Fibroblast of lung (primary cell): ENCODE data around the gene ROBO2. TPM values are rescaled to one million over a fixed set of nuclear protein-coding genes. Genes with fewer than 3 reads are reported as not detected.

Source experiments
- DNase-seq, 2 donors: peaks; one replicate each; pipeline versions ENCODE4 v3.0.0 to v3.0.0-alpha.2; 2010; ENCODE audit warnings: low read depth in 2 of 2
- H2AFZ ChIP-seq: 2 replicates; pipeline ENCODE4 v1.5.1; 2012; ENCODE audit warnings: low read length, control low read depth, inconsistent platforms
- H3K27ac ChIP-seq: 2 replicates; pipeline ENCODE4 v1.5.1; 2011; ENCODE audit warnings: low read length, control low read depth; ENCODE audit not compliant: insufficient read depth
- H3K27me3 ChIP-seq: 2 replicates; pipeline ENCODE4 v1.5.1; 2011; ENCODE audit warnings: mild to moderate bottlenecking, low read length; ENCODE audit not compliant: control insufficient read depth, insufficient read depth
- H3K36me3 ChIP-seq: 2 replicates; pipeline ENCODE4 v1.5.1; 2011; ENCODE audit warnings: low read length; ENCODE audit not compliant: control insufficient read depth, insufficient read depth
- H3K4me1 ChIP-seq: 2 replicates; pipeline ENCODE4 v1.5.1; 2011; ENCODE audit warnings: low read length; ENCODE audit not compliant: control insufficient read depth, insufficient read depth; ENCODE audit errors: extremely low read depth
- H3K4me2 ChIP-seq: 2 replicates; pipeline ENCODE4 v1.5.1; 2011; ENCODE audit warnings: low read length, control low read depth; ENCODE audit not compliant: insufficient read depth; ENCODE audit errors: extremely low read depth
- H3K4me3 ChIP-seq, 4 experiments: fragments of 200-600 bp in 1 of 4; sonication (generic) in 1 of 4; replicated peaks in 1 of 4; 2 replicates each; pipeline ENCODE4 v1.5.1; 2011 to 2016; ENCODE audit warnings: low read length in 4 of 4, low read depth in 3 of 4, mild to moderate bottlenecking in 3 of 4, control low read depth in 2 of 4, inconsistent platforms in 1 of 4, mixed read lengths in 1 of 4; ENCODE audit not compliant: insufficient read depth in 1 of 4; ENCODE audit errors: control extremely low read depth in 1 of 4
- H3K79me2 ChIP-seq: 2 replicates; pipeline ENCODE4 v1.5.1; 2012; ENCODE audit warnings: mild to moderate bottlenecking, low read length, inconsistent platforms; ENCODE audit not compliant: control insufficient read depth, insufficient read depth
- H3K9ac ChIP-seq: 2 replicates; pipeline ENCODE4 v1.5.1; 2011; ENCODE audit warnings: mild to moderate bottlenecking, low read length, control low read depth; ENCODE audit not compliant: insufficient read depth
- H3K9me3 ChIP-seq: 2 replicates; pipeline ENCODE4 v1.5.1; 2012; ENCODE audit warnings: low read depth, low read length; ENCODE audit not compliant: control insufficient read depth, insufficient read depth
- H4K20me1 ChIP-seq: 2 replicates; pipeline ENCODE4 v1.5.1; 2011; ENCODE audit warnings: low read length; ENCODE audit not compliant: control insufficient read depth, insufficient read depth; ENCODE audit errors: extremely low read depth
- CTCF ChIP-seq, 2 donors: IDR thresholded peaks in 1 of 2; conservative IDR thresholded peaks in 1 of 2; 1 replicate in 1 of 2; 2 replicates in 1 of 2; pipeline ENCODE4 v1.5.1; 2011 to 2012; ENCODE audit warnings: low read length in 2 of 2, control low read depth in 1 of 2, inconsistent platforms in 1 of 2, low read depth in 1 of 2, mild to moderate bottlenecking in 1 of 2
- EZH2 ChIP-seq: IDR thresholded peaks from 2 replicates; pipeline ENCODE4 v1.5.1; 2012; ENCODE audit warnings: low read length, control low read depth, mild to moderate bottlenecking; ENCODE audit errors: missing control alignments
- polyA plus RNA-seq, 2 donors: library from polyadenylated mRNA; depleted of rRNA in 1 of 2; stranded (reverse) in 1 of 2; unstranded in 1 of 2; fragments of >200 nt; gene quantifications; 2 replicates each; pipeline ENCODE4 v1.2.1, GENCODE V29; 2011 to 2012; ENCODE audit warnings: missing spikeins in 1 of 2
- total RNA-seq: library from RNA; depleted of rRNA; stranded (reverse); fragments of >200 nt; gene quantifications from 2 replicates; pipeline ENCODE4 v1.2.1, GENCODE V29; 2014

ROBO2 gene
- total and polyA plus RNA-seq, 2 donors (not counting 1 experiment from before 2014, with no cell fraction given): 0.83 to 1.5 TPM

GRCh38 chr3:77684115-77684514, 644.2 kb downstream of the ROBO2 start:
- no peaks in the 10 kb centered on the region for H4K20me1 ChIP-seq
- no peaks in the 10 kb centered on the region for H3K36me3 ChIP-seq
- no peaks in the 10 kb centered on the region for H3K27me3 ChIP-seq
- no peak overlapping the region for H3K4me2 ChIP-seq
- no peaks in the 10 kb centered on the region for H3K4me1 ChIP-seq
- no peak for DNase-seq
- H3K9me3 ChIP-seq: no peaks in the 10 kb centered on the region
- H3K9ac ChIP-seq: no peak overlapping the region
- no peak overlapping the region for H3K4me3 ChIP-seq
- TF ChIP-seq EZH2 (no peak), CTCF (conservative IDR thresholded peaks at IDR 0.05 in 1 of 2, IDR thresholded peaks at IDR 0.05 in 1 of 2; ENCODE audit: low read depth in 1 of 2, low read length in 2 of 2) (no peak)
- no peaks in the 10 kb centered on the region for H3K79me2 ChIP-seq
- H3K27ac ChIP-seq: no peak overlapping the region
- H2AFZ ChIP-seq: no peak overlapping the region

- H3K9ac ChIP-seq: no peak overlapping the region
- TF ChIP-seq CTCF (conservative IDR thresholded peaks at IDR 0.05 in 1 of 2, IDR thresholded peaks at IDR 0.05 in 1 of 2; ENCODE audit: low read depth in 1 of 2, low read length in 2 of 2): no peak
- no peak for TF ChIP-seq EZH2
- no peak overlapping the region for H2AFZ ChIP-seq
- no peak for DNase-seq
- H3K9me3 ChIP-seq: no peaks in the 10 kb centered on the region
- no peak overlapping the region for H3K4me2 ChIP-seq
- H3K79me2 ChIP-seq: no peaks in the 10 kb centered on the region
- H4K20me1 ChIP-seq: no peaks in the 10 kb centered on the region
- H3K4me3 ChIP-seq: no peak overlapping the region
- H3K36me3 ChIP-seq: no peaks in the 10 kb centered on the region
- H3K4me1 ChIP-seq: no peaks in the 10 kb centered on the region
- H3K27me3 ChIP-seq: no peaks in the 10 kb centered on the region
- no peak overlapping the region for H3K27ac ChIP-seq
Observed at GRCh38 chr3:77685713-77686112, 645.8 kb downstream of the ROBO2 start.

DNA sequence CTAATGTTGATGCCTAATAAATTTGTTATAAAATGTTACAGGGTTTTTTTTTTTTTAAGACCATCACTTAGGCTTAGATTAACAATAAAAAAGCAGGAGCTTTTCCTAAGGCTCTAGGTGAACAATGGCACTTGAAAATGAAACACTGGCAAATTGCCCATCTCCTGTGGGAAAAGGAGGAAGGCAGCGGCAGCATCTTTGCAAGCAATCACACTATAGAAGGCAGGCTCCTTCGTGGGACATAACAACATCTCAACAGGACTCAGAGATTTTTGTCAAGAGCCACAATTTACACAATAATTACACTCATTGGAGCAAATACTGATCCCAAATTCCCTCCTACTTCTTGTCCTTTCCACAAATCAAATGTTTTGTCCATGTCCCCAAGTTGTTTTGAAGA, 646.7 kb downstream of the ROBO2 start:
- no peaks in the 10 kb centered on the region for H4K20me1 ChIP-seq
- H3K27ac ChIP-seq: no peak overlapping the region
- no peaks in the 10 kb centered on the region for H3K27me3 ChIP-seq
- no peak overlapping the region for H3K4me3 ChIP-seq
- no peaks in the 10 kb centered on the region for H3K4me1 ChIP-seq
- no peaks in the 10 kb centered on the region for H3K79me2 ChIP-seq
- no peak for TF ChIP-seq CTCF (conservative IDR thresholded peaks at IDR 0.05 in 1 of 2, IDR thresholded peaks at IDR 0.05 in 1 of 2; ENCODE audit: low read depth in 1 of 2, low read length in 2 of 2)
- TF ChIP-seq EZH2: no peak
- H3K9me3 ChIP-seq: no peaks in the 10 kb centered on the region
- H2AFZ ChIP-seq: no peak overlapping the region
- H3K9ac ChIP-seq: no peak overlapping the region
- no peak overlapping the region for H3K4me2 ChIP-seq
- no peaks in the 10 kb centered on the region for H3K36me3 ChIP-seq
- no peak for DNase-seq
